T-helper 22 cell (primary cell): ENCODE results near the gene RBBP4.
"Not testable (repeated sequence)": the region's sequence is repeated elsewhere in the genome, so short reads cannot be mapped to it uniquely, and the experiment has no call there.

Experiments used
- DNase-seq: peaks from one replicate; pipeline ENCODE4 v3.0.0-alpha.2; 2020; ENCODE audit warnings: low read depth

Gene RBBP4

GRCh38 chr1:32639489-32640075, 11.4 kb upstream of the RBBP4 start:
- DNase-seq: no peak

GRCh38 chr1:32642292-32642827, 8.6 kb upstream of the RBBP4 start:
- not testable (repeated sequence) for DNase-seq

DNA sequence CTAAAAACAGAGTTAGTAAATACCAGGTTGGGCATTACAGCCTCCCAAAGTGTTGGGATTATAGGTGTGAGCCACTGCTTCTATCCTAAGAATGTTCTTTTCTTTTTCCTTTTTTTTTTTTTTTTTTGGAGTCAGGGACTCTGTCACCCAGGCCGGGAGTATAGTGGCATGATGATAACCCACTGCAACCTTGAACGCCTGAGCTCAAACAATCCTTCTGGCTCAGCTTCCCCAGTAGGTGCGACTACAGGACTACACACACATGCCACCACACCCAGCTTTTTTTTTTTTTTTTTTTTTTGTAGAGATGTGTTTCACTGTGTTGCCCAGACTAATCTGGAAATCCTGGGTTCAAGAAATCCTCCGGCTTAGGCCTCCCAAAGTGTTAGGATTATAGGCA, 6.6 kb upstream of the RBBP4 start:
- no peak for DNase-seq

GRCh38 chr1:32647308-32648134, 3.5 kb upstream of the RBBP4 start:
- DNase-seq: no peak

GRCh38 chr1:32650248-32650751, 708 bp upstream of the RBBP4 start, which contains the start of gene ZBTB8OS:
Gene ZBTB8OS, minus strand, starts transcription at chr1:32650550. Its CDS starts 21 bp downstream, at chr1:32650529.
- DNase-seq: peak; percentile 87

DNA sequence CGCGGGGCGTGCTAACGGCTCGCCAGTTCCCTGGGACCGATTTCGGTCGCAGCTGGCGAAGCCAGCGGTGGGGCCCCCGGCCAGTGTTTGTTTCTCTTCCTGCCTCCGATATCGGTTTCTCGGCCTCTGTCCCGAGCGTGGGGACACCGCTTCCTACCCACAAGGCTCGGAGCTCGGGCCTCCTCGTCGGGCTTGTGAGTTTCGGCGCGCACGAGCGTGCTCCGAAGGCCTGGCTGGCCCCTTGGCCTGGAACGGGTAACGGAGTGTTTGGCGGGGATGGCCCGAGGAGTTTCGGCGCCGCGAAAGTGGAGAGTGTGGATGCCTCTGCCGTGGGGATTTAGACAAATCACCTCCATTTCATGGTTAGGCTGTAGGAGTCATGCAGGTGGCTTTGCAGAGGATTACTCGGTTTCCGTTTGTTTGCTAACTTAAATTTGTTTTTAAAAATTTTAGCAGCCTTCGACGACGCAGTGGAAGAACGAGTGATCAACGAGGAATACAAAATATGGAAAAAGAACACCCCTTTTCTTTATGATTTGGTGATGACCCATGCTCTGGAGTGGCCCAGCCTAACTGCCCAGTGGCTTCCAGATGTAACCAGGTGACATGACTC, 559 bp downstream of the RBBP4 start:
- DNase-seq: no peak

DNA sequence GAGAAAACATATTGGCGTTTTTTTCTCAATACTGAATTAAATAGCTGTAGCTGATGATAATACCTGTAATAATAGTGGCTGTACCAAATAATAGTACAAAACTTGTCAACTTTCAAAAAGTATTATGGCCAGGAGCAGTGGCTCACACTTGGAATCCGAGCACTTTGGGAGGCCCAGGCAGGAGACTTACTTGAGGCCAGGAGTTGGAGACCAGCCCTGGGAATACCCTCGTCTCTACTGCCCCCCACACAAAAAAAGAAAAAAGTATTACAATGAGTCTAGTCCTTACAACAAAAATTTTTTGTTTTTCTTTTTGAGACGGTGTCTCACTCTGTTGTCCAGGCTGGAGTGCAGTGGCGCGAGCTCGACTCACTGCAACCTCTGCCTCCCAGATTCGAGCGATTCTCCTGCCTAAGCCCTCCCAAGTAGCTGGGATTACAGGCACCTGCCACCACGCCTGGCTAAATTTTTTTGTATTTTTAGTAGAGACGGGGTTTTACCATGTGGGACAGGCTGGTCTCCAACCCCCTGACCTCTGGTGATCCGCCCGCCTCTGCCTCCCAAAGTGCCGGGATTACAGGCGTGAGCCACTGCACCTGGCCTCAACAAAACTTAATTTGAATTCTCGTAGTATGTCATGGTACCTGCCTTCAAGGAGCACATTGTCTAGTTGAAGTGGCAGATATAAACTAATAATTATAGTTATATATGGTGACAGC, 1.4 kb downstream of the RBBP4 start:
- DNase-seq: no peak

- DNase-seq: no peak
Observed at GRCh38 chr1:32659581-32659980, 8.6 kb downstream of the RBBP4 start.

DNA sequence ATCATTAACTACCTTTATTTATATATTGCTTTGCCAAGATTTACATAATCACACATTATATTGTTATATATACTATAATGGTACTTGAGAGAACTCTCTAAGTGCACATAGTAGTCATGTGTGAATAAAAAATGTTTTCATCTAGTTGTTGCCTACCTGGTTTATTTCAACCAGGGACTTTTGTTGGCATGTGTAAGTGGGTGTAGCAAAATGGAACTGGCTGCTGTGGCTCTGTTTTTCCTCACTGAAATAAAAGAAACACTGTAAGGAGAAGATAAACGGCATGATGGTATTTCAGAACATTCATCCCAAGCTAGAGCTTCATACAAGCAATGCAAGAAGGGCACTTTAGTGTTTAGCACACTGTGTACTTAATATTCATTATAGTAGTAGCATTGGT, 14.9 kb downstream of the RBBP4 start:
- no peak for DNase-seq

DNA sequence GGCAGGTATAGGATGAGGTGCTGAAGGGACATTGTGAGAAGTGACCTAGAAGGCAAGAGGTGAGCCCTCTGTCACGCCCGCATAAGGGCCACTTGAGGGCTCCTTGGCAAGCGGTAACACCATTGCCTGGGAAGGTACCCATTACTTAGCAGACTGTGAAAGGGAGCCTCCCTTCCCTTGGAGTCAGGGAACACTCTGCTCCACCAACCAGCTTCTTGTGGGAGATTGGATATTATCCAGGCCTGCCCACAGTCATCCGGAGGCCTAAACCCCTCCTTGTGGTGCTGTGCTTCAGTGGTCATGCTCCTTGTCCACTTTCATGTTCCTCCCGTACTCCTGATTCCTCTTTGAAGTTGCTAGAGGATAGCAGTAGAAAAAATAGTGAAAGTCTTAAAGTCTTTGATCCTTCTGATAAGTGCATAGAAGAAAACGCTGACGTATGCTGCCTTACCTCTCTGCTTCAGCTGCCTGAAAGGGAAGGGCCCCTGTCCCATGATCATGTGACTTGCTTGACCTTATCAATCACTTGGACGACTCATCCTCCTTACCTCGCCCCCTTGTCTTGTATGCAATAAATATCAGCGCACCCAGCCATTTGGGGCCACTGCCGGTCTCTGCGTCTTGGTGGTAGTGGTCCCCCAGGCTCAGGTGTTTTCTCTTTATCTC, 16.0 kb downstream of the RBBP4 start:
- DNase-seq: no peak

GRCh38 chr1:32668716-32669115, 17.7 kb downstream of the RBBP4 start:
- DNase-seq: not testable (repeated sequence)

DNA sequence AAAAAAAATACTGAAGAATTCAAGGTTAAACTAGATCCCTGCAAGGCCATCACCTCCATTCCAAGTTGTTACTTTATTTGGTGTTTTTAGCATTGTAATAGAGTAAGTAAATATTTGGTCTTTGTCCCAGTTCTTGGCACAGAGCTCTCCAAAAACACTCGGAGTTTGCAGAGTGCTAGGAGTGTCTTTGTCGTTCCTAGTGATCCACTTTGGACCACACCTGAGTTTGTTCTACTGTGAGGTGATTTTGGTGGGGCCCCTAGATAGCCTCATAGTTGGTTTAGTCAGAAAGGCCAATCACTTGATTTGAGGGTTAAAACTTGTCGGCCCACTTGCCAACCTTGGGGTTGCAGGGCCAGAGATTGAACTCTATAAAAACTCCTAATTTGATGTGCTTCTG, 25.9 kb downstream of the RBBP4 start:
- no peak for DNase-seq

- DNase-seq: not testable (repeated sequence)
Observed at GRCh38 chr1:32679993-32680392, 29.0 kb downstream of the RBBP4 start.

GRCh38 chr1:32680642-32681041, 29.6 kb downstream of the RBBP4 start:
- DNase-seq: no peak

DNA sequence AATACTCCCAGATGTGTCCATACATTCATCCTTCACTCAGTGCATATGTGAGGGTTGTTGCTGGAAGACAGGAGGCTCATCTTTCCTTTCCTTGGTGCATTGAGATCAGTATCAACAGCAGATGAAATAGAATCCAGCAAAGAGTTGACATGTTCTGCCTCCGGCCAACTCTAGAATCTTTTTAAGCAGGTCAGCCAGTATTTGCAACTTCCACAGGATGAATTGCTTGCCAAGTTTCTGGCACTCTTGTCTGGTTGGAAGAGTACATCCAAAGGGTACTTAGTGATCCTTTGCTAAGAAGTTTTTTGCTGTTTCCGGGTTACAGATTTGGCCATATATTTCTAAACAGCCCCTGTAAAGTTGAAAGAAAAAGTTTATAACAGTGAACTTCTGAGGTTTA, 30.5 kb downstream of the RBBP4 start:
- DNase-seq: no peak

DNA sequence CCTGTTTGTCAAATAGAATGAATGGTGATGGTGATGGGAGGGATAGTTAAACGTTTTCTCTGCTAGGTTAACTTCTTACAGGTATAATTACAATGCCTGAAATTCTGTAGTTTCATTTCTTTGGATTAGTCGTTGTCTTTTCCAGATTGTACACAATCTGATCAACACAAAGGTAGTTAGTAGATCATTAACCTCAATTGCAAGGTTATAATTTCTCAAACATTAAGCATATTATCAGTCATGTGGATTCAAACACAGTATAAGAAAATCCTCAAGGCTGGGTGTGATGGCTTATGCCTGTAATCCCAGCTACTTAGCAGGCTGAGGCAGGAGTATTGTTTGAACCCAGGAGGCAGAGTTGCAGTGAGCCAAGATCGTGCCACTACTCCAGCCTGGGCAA, 31.0 kb downstream of the RBBP4 start:
- no peak for DNase-seq

DNA sequence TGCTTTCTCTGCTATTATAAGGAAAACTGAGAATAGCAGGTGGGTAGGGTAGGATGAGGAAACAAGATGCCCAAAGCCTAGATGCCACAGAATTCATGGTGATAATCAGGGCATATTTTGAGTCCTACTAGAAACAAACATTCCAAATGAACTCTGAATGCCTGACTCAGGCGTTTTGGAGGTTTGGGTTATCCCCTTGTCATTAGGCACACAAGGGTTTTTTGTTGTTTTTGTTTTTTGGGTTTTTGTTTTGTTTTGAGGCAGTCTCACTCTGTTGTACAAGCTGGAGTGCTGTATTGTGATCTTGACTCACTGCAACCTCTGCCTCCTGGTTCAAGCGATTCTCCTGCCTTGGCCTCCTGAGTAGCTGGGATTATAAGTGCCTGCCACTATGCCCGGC, 32.4 kb downstream of the RBBP4 start:
- no peak for DNase-seq

GRCh38 chr1:32684167-32684811, 33.3 kb downstream of the RBBP4 start:
- no peak for DNase-seq

- no peak for DNase-seq
Observed at GRCh38 chr1:32685498-32685897, 34.5 kb downstream of the RBBP4 start.

DNA sequence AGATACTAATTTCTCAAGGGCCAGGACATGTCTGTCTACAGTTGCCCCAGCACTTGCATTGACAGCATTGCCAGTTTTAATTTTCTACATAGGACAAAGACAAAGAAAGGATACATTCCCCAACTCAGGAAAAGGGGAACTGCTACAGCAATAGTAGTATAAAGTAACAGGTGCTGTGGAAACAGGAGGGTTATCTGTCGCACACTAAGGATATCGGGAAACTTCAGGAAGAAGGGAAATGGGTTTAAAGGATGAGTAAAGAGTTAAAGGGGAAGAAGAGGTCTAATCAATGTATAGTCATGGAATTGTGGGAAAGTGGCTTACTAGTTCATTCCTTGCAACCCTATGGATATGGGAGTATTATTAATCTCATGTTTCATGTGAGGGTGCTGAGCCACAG, 35.4 kb downstream of the RBBP4 start:
- DNase-seq: no peak
